SK-N-SH (cell line): ENCODE data around the gene MRM2. TPM values are rescaled to one million over a fixed set of nuclear protein-coding genes. Genes with fewer than 3 reads are reported as not detected.

Source experiments
- CTCF ChIA-PET: fragments of 300-600, 350-600 bp; formaldehyde crosslinking; extraction: SDS; loops from one replicate; lab custom pipeline; 2021; lab: Yijun Ruan, JAX
- POLR2A ChIA-PET: fragments of 350-600 bp; sonication (Branson Sonifier 250); formaldehyde crosslinking; extraction: SDS; loops from one replicate; lab custom pipeline; 2020; ENCODE audit warnings: antibody characterized with exemption, inconsistent platforms; lab: Yijun Ruan, JAX
- DNase-seq: peaks from one replicate; pipeline ENCODE4 v3.0.0; 2012
- H2AFZ ChIP-seq: fragments of 200-600 bp; sonication (generic); 2 replicates; pipeline ENCODE4 v1.8.1; 2016; ENCODE audit warnings: antibody characterized with exemption, mild to moderate bottlenecking, low read depth
- H3F3A ChIP-seq: fragments of 200-600 bp; sonication (generic); replicated peaks from 2 replicates; pipeline ENCODE3; 2016; ENCODE audit warnings: antibody characterized with exemption, mild to moderate bottlenecking; ENCODE audit not compliant: insufficient read depth
- H3K27ac ChIP-seq, 2 experiments: fragments of 200-500 bp in 1 of 2; fragments of 200-600 bp in 1 of 2; sonication (Bioruptor generic) in 1 of 2; sonication (generic), shearing (Covaris generic) in 1 of 2; 2 replicates each; pipeline versions ENCODE4 v1.5.1 to v1.6.1; 2014 to 2016; ENCODE audit warnings: low read depth in 2 of 2, inconsistent platforms in 1 of 2, low read length in 1 of 2, mild to moderate bottlenecking in 1 of 2, mixed read lengths in 1 of 2
- H3K27me3 ChIP-seq: fragments of 200-600 bp; sonication (generic), shearing (Covaris generic); 2 replicates; pipeline ENCODE4 v1.6.1; 2016; ENCODE audit warnings: mixed run types; ENCODE audit not compliant: insufficient read depth
- H3K36me3 ChIP-seq, 2 experiments: fragments of 200-500 bp in 1 of 2; fragments of 200-600 bp in 1 of 2; sonication (Bioruptor generic) in 1 of 2; sonication (generic) in 1 of 2; replicated peaks in 1 of 2; 2 replicates each; pipeline versions ENCODE3 to v1.5.1; 2014 to 2016; ENCODE audit warnings: low read length in 1 of 2, mild to moderate bottlenecking in 1 of 2; ENCODE audit not compliant: insufficient read depth in 2 of 2, control insufficient read depth in 1 of 2
- H3K4me1 ChIP-seq, 2 experiments: fragments of 200-500 bp in 1 of 2; fragments of 200-600 bp in 1 of 2; sonication (Bioruptor generic) in 1 of 2; sonication (generic), shearing (Covaris generic) in 1 of 2; 2 replicates each; pipeline versions ENCODE4 v1.5.1 to v1.6.1; 2014 to 2016; ENCODE audit warnings: low read depth in 1 of 2, low read length in 1 of 2, mixed run types in 1 of 2; ENCODE audit not compliant: insufficient read depth in 2 of 2, control insufficient read depth in 1 of 2
- H3K4me2 ChIP-seq: fragments of 200-600 bp; sonication (generic), shearing (Covaris generic); 2 replicates; pipeline ENCODE4 v1.6.1; 2017; ENCODE audit warnings: mixed run types
- H3K4me3 ChIP-seq, 2 experiments: fragments of 200-500 bp in 1 of 2; fragments of 200-600 bp in 1 of 2; sonication (Bioruptor generic) in 1 of 2; sonication (generic), shearing (Covaris generic) in 1 of 2; 2 replicates each; pipeline versions ENCODE4 v1.5.1 to v1.8.1; 2014 to 2016; ENCODE audit warnings: low read depth in 2 of 2, inconsistent platforms in 1 of 2, low read length in 1 of 2, mild to moderate bottlenecking in 1 of 2, mixed read lengths in 1 of 2, moderate library complexity in 1 of 2
- H3K79me2 ChIP-seq: fragments of 200-600 bp; sonication (generic); 2 replicates; pipeline ENCODE4 v1.8.1; 2017; ENCODE audit warnings: mild to moderate bottlenecking; ENCODE audit not compliant: insufficient read depth
- H3K9ac ChIP-seq: fragments of 200-600 bp; sonication (generic); 2 replicates; pipeline ENCODE4 v1.6.1; 2017; ENCODE audit warnings: mixed run types
- H3K9me2 ChIP-seq: fragments of 200-600 bp; sonication (generic); 2 replicates; pipeline ENCODE4 v1.6.1; 2017; ENCODE audit warnings: mixed run types
- H3K9me3 ChIP-seq: fragments of 200-600 bp; sonication (generic); 2 replicates; pipeline ENCODE4 v1.6.1; 2017; ENCODE audit warnings: mixed run types, mild to moderate bottlenecking, moderate library complexity
- H4K20me1 ChIP-seq: fragments of 200-600 bp; sonication (generic); 2 replicates; pipeline ENCODE4 v1.6.1; 2017; ENCODE audit warnings: mild to moderate bottlenecking, mixed run types; ENCODE audit not compliant: insufficient read depth
- ELF1 ChIP-seq: IDR thresholded peaks from 2 replicates; pipeline ENCODE4 v1.4.0; 2012
- EZH2phosphoT487 ChIP-seq: fragments of 200-600 bp; sonication (generic); IDR thresholded peaks from 2 replicates; pipeline ENCODE4 v1.6.1; 2017; ENCODE audit warnings: low read depth, mixed run types, mild to moderate bottlenecking, antibody characterized with exemption, moderate library complexity, borderline replicate concordance
- FOXJ3 ChIP-seq: sonication (generic); formaldehyde crosslinking; IDR thresholded peaks from 2 replicates; pipeline ENCODE4 v1.5.1; 2020; ENCODE audit warnings: mild to moderate bottlenecking, missing genetic modification reagents
- GABPA ChIP-seq: IDR thresholded peaks from 2 replicates; pipeline ENCODE4 v1.4.0; 2012; ENCODE audit warnings: low read depth, mild to moderate bottlenecking
- JUND ChIP-seq: IDR thresholded peaks from 2 replicates; pipeline ENCODE4 v1.4.0; 2012
- NFIC ChIP-seq: IDR thresholded peaks from 2 replicates; pipeline ENCODE4 v1.4.0; 2012; ENCODE audit warnings: borderline replicate concordance
- RFX5 ChIP-seq: IDR thresholded peaks from 2 replicates; pipeline ENCODE4 v1.6.1; 2012; ENCODE audit warnings: mild to moderate bottlenecking, improper control_type of control experiment, low read length
- SIN3A ChIP-seq: IDR thresholded peaks from 2 replicates; pipeline ENCODE4 v1.6.1; 2012; ENCODE audit warnings: low read depth, mild to moderate bottlenecking, low read length, moderate library complexity, borderline replicate concordance
- SMC3 ChIP-seq: IDR thresholded peaks from 2 replicates; pipeline ENCODE4 v1.6.1; 2012; ENCODE audit warnings: low read depth, low read length, improper control_type of control experiment
- TEAD4 ChIP-seq: IDR thresholded peaks from 2 replicates; pipeline ENCODE4 v1.4.0; 2012; ENCODE audit warnings: mild to moderate bottlenecking, borderline replicate concordance; ENCODE audit not compliant: insufficient read depth
- YY1 ChIP-seq: IDR thresholded peaks from 2 replicates; pipeline ENCODE4 v1.4.0; 2012; ENCODE audit warnings: low read depth, mild to moderate bottlenecking
- WGBS: methylation state at CpG from one replicate; pipeline ENCODE4 v1.1.6; 2017; ENCODE audit warnings: low lambda C conversion rate; 5-methylcytosine and 5-hydroxymethylcytosine counted together
- polyA plus RNA-seq, 3 experiments: library from polyadenylated mRNA; depleted of rRNA; stranded (reverse); fragments of >200 nt; gene quantifications; 2 replicates each; pipeline ENCODE4 v1.2.3, GENCODE V29; 2012
- TF ChIP-seq, protein P1 (sequence below): IDR thresholded peaks from 2 replicates; pipeline ENCODE4 v1.6.1; 2012; ENCODE audit warnings: mild to moderate bottlenecking, low read depth, low read length, moderate library complexity
- TF ChIP-seq, protein P2 (sequence below): fragments of 150-350 bp; IDR thresholded peaks from 2 replicates; pipeline ENCODE4 v1.6.1; 2017; ENCODE audit warnings: antibody characterized with exemption, low read length, low read depth, borderline replicate concordance
- TF ChIP-seq, protein P3 (sequence below): IDR thresholded peaks from 2 replicates; pipeline ENCODE4 v1.4.0; 2012; ENCODE audit warnings: low read depth
- TF ChIP-seq, protein P4 (sequence below): fragments of 150-350 bp; IDR thresholded peaks from 2 replicates; pipeline ENCODE4 v1.6.1; 2016; ENCODE audit warnings: mild to moderate bottlenecking, low read depth, low read length
- TF ChIP-seq, protein P5 (sequence below): fragments of 200-600 bp; sonication (generic); IDR thresholded peaks from 2 replicates; pipeline ENCODE4 v1.6.1; 2017; ENCODE audit warnings: antibody characterized with exemption, mild to moderate bottlenecking, moderate library complexity

The MRM2 gene
- polyA plus RNA-seq, 1 of the 3 experiments (the other 2 are of a cell fraction) = 30.7 TPM

DNA sequence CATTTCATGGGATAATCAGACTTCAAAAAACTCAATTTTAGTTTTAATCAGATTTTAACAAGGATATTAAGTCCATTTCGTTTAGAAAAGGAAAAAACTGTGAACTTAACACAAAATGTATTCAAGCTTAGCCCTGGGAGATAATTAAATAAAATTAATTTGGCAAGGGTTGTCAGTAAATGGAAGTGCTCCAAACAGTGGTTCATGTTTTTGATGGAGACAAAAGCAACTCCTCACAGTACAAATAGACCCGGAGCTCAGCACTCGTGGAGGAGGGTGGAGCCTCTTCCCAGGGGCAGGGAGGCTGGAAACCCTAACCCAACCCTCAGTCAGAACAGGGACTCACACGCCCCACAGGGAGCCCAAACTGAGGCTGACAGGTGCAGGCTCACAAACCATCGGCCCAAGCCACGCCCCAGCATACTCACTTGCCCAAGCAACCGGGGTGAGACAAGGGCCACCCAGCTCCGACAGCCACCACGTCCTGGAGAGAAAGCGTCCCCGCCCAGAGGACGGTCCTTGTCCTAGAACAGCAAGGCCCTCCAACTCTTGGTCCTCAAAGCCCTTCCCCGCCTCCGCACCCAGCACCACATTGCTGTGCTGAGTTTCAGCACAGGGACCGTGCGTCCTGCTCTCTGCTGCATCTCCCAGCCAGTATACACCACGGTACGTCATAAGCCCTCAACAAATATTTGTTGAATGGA is 49.0 kb downstream of the MRM2 start:
- H2AFZ ChIP-seq = no peak overlapping the region
- 91% methylated on average over 18 of the region's 18 CpGs for WGBS
- no peak overlapping the region for H3K4me3 ChIP-seq
- ChIA-PET CTCF (interaction anchor here (1.0 to 4.0 kb wide), 4 partner anchors 10 to 155 kb away, joined by 3 to 24 read pairs (median 6); no protein-coding TSS in a partner anchor), POLR2A (interaction anchor here (0.6 kb wide), 1 partner anchor 147 kb away, joined by 3 read pairs; no protein-coding TSS in a partner anchor)
- no peak overlapping the region; a peak in 1 of 4 replicates for H3K27ac ChIP-seq
- H4K20me1 ChIP-seq = no peaks in the 10 kb centered on the region
- H3K4me1 ChIP-seq = peaks cover 0 to 12% of the 10 kb centered on the region in 2 experiments; a peak in 1 of 4 replicates
- H3K9me2 ChIP-seq = no peaks in the 10 kb centered on the region
- no peak overlapping the region for H3K4me2 ChIP-seq
- H3F3A ChIP-seq = no peaks in the 10 kb centered on the region
- no peak overlapping the region for H3K9ac ChIP-seq
- H3K36me3 ChIP-seq = peaks cover 23 to 34% of the 10 kb centered on the region in 2 experiments
- H3K79me2 ChIP-seq = peaks cover 15% of the 10 kb centered on the region; the same call in 1 of the 2 replicates
- TF ChIP-seq ELF1 = no peak
- TF ChIP-seq GABPA = no peak
- no peak for TF ChIP-seq RFX5
- TF ChIP-seq, protein P1, sequence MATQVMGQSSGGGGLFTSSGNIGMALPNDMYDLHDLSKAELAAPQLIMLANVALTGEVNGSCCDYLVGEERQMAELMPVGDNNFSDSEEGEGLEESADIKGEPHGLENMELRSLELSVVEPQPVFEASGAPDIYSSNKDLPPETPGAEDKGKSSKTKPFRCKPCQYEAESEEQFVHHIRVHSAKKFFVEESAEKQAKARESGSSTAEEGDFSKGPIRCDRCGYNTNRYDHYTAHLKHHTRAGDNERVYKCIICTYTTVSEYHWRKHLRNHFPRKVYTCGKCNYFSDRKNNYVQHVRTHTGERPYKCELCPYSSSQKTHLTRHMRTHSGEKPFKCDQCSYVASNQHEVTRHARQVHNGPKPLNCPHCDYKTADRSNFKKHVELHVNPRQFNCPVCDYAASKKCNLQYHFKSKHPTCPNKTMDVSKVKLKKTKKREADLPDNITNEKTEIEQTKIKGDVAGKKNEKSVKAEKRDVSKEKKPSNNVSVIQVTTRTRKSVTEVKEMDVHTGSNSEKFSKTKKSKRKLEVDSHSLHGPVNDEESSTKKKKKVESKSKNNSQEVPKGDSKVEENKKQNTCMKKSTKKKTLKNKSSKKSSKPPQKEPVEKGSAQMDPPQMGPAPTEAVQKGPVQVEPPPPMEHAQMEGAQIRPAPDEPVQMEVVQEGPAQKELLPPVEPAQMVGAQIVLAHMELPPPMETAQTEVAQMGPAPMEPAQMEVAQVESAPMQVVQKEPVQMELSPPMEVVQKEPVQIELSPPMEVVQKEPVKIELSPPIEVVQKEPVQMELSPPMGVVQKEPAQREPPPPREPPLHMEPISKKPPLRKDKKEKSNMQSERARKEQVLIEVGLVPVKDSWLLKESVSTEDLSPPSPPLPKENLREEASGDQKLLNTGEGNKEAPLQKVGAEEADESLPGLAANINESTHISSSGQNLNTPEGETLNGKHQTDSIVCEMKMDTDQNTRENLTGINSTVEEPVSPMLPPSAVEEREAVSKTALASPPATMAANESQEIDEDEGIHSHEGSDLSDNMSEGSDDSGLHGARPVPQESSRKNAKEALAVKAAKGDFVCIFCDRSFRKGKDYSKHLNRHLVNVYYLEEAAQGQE = no peak
- TF ChIP-seq EZH2phosphoT487 = no peak
- no peak for TF ChIP-seq FOXJ3 (CRISPR knock-in tag)
- no peaks in the 10 kb centered on the region for H3K27me3 ChIP-seq
- peak; percentile 35 for DNase-seq
- H3K9me3 ChIP-seq = peaks cover 11% of the 10 kb centered on the region; the same call in 1 of the 2 replicates

DNA sequence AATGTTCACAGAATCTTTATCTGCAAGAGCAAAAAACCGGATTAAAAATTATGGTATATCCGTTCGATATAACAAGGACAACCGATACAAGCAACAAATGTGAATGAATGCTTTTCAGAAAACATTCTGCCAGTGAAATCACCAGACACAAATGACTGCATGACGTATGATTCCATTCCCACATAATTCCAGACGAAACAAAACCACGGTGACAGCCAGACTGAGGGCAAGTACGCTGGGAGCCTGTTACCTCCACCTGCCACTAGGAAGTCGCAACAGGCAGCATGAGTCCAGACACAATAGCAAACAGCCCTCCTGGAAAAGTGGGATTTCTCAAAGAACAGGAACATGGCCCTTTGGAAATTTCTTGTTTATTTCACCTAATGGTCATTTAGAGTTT is 51.0 kb downstream of the MRM2 start:
- Histone ChIP-seq H3K9me3 (peaks cover 11% of the 10 kb centered on the region; the same call in 1 of the 2 replicates), H2AFZ (no peak overlapping the region), H3K79me2 (peaks cover 19% of the 10 kb centered on the region; the same call in 1 of the 2 replicates), H3F3A (no peaks in the 10 kb centered on the region), H3K9me2 (no peaks in the 10 kb centered on the region), H4K20me1 (no peaks in the 10 kb centered on the region), H3K27ac (peak overlapping the region in 1 of 2 experiments; percentile 9; a peak in 1 of 4 replicates), H3K4me3 (no peak overlapping the region), H3K4me2 (no peak overlapping the region), H3K27me3 (no peaks in the 10 kb centered on the region), H3K4me1 (peaks cover 0 to 9% of the 10 kb centered on the region in 2 experiments; a peak in 2 of 4 replicates), H3K36me3 (peaks cover 15 to 33% of the 10 kb centered on the region in 2 experiments), H3K9ac (no peak overlapping the region)
- no peak for DNase-seq
- ChIA-PET CTCF (interaction anchor here (1.5 to 2.7 kb wide), 2 partner anchors 11 to 19 kb away, joined by 3 to 8 read pairs; no protein-coding TSS in a partner anchor), POLR2A (no interaction called here)
- 90% methylated on average over 9 of the region's 9 CpGs for WGBS
- no peak for TF ChIP-seq YY1
- TF ChIP-seq SMC3 = no peak
- TF ChIP-seq JUND = no peak
- TF ChIP-seq ELF1 = no peak
- no peak for TF ChIP-seq NFIC
- no peak for TF ChIP-seq TEAD4
- TF ChIP-seq, protein P2, sequence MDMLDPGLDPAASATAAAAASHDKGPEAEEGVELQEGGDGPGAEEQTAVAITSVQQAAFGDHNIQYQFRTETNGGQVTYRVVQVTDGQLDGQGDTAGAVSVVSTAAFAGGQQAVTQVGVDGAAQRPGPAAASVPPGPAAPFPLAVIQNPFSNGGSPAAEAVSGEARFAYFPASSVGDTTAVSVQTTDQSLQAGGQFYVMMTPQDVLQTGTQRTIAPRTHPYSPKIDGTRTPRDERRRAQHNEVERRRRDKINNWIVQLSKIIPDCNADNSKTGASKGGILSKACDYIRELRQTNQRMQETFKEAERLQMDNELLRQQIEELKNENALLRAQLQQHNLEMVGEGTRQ = no peak
- TF ChIP-seq, protein P3, sequence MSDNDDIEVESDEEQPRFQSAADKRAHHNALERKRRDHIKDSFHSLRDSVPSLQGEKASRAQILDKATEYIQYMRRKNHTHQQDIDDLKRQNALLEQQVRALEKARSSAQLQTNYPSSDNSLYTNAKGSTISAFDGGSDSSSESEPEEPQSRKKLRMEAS = no peak
- TF ChIP-seq, protein P4, sequence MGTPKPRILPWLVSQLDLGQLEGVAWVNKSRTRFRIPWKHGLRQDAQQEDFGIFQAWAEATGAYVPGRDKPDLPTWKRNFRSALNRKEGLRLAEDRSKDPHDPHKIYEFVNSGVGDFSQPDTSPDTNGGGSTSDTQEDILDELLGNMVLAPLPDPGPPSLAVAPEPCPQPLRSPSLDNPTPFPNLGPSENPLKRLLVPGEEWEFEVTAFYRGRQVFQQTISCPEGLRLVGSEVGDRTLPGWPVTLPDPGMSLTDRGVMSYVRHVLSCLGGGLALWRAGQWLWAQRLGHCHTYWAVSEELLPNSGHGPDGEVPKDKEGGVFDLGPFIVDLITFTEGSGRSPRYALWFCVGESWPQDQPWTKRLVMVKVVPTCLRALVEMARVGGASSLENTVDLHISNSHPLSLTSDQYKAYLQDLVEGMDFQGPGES = no peak
- TF ChIP-seq, protein P5, sequence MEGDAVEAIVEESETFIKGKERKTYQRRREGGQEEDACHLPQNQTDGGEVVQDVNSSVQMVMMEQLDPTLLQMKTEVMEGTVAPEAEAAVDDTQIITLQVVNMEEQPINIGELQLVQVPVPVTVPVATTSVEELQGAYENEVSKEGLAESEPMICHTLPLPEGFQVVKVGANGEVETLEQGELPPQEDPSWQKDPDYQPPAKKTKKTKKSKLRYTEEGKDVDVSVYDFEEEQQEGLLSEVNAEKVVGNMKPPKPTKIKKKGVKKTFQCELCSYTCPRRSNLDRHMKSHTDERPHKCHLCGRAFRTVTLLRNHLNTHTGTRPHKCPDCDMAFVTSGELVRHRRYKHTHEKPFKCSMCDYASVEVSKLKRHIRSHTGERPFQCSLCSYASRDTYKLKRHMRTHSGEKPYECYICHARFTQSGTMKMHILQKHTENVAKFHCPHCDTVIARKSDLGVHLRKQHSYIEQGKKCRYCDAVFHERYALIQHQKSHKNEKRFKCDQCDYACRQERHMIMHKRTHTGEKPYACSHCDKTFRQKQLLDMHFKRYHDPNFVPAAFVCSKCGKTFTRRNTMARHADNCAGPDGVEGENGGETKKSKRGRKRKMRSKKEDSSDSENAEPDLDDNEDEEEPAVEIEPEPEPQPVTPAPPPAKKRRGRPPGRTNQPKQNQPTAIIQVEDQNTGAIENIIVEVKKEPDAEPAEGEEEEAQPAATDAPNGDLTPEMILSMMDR = no peak
- no peak for TF ChIP-seq SIN3A
- no peak for TF ChIP-seq RFX5
